ENCODE data around the gene JARID2.

Gene JARID2

DNA sequence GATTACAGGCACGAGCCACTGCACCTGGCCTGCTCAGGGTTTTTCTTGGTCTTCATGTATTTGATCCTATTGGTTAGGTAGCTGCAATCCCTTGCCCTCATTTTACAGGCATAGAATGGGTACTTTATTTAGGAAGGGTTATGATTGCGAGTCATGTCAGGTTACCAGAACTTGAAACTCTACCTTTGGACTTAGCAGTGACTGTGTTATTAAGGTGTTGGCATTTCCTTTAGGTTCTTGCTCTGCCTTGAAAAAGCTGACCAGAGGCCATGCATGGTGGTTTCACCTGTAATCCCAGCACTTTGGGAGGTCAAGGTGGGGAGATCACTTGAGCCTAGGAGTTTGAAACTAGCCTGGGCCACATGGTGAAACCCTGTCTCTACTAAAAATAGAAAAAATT is 24.5 kb downstream of the JARID2 start:
- TF ChIP-seq, protein P1, sequence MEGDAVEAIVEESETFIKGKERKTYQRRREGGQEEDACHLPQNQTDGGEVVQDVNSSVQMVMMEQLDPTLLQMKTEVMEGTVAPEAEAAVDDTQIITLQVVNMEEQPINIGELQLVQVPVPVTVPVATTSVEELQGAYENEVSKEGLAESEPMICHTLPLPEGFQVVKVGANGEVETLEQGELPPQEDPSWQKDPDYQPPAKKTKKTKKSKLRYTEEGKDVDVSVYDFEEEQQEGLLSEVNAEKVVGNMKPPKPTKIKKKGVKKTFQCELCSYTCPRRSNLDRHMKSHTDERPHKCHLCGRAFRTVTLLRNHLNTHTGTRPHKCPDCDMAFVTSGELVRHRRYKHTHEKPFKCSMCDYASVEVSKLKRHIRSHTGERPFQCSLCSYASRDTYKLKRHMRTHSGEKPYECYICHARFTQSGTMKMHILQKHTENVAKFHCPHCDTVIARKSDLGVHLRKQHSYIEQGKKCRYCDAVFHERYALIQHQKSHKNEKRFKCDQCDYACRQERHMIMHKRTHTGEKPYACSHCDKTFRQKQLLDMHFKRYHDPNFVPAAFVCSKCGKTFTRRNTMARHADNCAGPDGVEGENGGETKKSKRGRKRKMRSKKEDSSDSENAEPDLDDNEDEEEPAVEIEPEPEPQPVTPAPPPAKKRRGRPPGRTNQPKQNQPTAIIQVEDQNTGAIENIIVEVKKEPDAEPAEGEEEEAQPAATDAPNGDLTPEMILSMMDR (IDR thresholded peaks at IDR 0.05; ENCODE audit: control insufficient read depth, extremely low read depth, insufficient read depth) = no peak
- no peak overlapping the region for H3K4me3 ChIP-seq (ENCODE audit: low read depth, low read length)

DNA sequence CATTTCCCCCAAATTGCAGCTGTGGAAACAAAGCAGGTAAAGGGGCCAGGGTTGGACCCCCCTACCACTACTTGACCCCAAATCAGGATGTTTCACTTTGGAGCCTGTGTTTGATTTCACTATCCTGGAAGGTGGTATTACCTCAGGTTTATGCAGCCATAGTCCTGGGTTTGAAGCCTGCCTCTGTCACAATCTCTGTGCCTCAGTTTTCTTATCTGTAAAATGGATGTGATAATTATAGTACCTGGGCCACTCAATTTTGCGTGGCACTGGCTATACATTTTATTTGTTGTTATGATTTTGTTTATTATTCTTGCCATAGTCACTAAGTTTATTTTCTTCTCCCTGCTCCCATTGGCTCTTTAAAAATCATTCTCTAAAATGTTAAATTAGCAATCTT is 26.7 kb downstream of the JARID2 start:
- DNase-seq (ENCODE audit: low read depth) = no peak
- TF ChIP-seq, protein P1 (IDR thresholded peaks at IDR 0.05; ENCODE audit: control insufficient read depth, extremely low read depth, insufficient read depth) = no peak
- H3K4me3 ChIP-seq (ENCODE audit: low read depth, low read length) = no peak overlapping the region

More for the DNA sequence above, 24.5 kb downstream of the JARID2 start:
- no peak for DNase-seq (ENCODE audit: low read depth)

DNA sequence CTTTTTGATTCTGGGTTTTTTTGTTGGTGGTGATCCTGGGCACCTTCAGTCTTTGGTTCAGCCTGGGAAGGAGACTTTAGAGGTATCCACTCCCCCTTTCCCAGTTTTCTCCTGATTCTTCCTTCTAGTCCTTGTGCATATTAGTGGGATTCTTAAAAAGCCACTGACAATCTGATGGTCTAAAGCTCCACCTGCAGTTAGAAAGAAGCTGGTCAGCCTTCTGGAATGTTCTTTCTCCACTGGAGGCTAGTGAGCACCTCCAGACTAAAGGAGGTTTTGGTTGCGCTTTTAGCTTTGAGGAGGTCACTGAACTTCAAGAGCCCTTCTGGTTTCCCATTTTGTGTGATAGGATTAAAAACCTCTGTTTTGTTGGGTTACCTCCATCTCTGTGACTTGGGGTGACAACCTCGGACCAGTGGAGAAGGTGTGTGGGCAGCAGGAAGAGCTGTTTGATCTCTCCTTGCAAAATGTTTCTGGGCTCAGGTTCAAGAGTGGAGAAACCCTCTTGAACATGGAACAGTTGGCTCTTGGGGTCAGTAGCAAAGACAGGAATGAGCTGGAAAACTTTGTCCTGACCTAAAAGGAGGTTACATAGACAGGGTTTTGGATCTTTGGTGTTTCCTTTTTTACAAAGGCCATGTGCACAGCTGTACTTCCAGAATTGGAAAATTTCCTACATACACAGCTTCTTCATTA is 29.0 kb downstream of the JARID2 start:
- H3K4me3 ChIP-seq (ENCODE audit: low read depth, low read length) = no peak overlapping the region
- TF ChIP-seq, protein P1 (IDR thresholded peaks at IDR 0.05; ENCODE audit: control insufficient read depth, extremely low read depth, insufficient read depth) = no peak
- no peak for DNase-seq (ENCODE audit: low read depth)

DNA sequence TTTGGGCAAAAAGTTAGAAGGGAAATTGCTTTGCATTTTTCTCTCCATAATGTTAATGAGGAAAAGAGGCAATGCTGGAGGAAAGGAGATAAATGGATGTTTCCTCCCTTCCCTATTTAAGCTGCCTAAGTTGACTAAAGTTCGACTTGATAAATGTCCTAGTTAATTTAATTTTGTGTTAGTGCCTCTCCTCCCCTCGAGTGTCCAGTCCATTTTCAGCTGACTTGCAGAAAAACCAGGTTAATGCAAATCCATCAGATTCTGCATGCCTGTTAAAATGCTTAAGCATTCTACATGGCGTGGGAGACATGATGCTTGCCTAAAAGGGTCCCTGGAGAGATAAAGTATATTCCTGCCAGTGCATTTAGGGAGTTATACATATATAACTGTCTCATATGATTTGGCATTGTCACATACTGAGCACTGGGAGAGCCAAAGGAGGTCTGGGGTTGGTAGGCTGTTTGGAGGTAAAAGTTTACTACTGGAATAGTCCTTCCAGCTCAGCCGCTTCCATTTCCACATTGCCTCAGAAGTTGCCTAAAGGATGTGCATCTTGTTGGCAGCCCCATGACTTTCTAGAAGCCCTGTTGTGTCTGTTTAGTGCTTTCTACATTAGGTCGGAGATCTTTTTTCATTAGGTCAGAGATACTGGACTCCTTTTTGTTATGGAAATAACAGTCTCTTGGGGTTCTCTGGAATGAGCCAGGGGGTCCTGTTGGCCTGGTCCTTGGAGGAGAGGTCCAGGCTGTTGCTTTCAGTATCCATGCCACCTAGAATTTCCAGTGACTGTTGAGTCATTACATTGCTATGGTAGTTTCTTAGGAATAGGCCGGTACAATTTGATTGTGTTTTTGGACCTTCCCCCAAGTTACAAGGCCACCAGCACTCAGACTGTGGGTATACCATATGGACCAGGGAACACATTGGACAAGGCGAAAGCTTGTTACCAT is 30.4 kb downstream of the JARID2 start:
- TF ChIP-seq, protein P1 (IDR thresholded peaks at IDR 0.05; ENCODE audit: control insufficient read depth, extremely low read depth, insufficient read depth) = no peak
- DNase-seq (ENCODE audit: low read depth) = no peak
- no peak overlapping the region for H3K4me3 ChIP-seq (ENCODE audit: low read depth, low read length)

DNA sequence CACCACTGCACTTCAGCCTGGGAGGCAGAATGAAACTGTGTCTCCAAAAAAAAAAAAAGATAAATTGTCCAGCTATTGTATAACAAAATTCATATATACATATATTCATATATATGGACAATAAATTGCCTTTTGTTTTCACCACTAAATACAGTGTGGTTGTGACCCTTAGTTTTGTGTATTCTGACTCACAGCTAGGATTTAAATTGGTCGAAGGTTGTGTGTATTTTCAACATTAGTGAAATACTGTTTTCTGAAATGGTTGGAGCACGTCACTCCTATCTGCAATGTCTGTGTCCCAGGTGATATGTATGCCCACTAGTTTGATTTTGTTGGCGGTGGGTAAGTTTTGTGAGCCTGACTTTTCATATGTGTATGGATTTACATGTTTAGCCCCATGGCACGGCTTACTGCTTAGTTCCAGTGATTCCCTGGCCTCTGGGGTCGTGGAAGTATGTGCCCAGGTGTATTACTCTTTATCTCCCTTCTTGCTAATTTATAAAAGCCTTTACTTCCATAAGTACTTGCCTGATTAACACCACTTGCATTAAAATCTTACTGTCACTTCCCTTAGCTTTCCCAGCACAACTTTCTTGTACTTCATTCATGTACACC is 33.3 kb downstream of the JARID2 start:
- no peak overlapping the region for H3K4me3 ChIP-seq (ENCODE audit: low read depth, low read length)
- TF ChIP-seq, protein P1 (IDR thresholded peaks at IDR 0.05; ENCODE audit: control insufficient read depth, extremely low read depth, insufficient read depth) = no peak
- DNase-seq (ENCODE audit: low read depth) = no peak

DNA sequence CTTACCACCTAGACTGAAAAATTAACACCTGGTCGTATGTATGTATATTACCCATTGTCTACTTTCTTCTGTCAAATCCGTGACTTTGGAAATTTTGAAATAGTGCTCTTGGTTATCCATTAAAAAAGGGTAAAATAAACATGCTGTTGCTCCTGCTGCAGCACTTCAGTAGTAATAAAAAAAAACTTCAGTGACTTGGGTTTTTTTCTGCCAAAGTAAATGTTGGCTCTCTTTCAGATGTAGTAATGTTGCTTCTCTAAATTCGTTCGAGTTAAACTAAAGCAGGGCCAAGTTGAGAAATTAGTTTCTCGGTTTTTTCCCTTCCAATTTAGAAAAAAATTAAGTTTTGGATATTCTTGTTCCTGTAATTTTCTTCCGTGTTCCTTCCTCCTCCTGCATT is 34.2 kb downstream of the JARID2 start:
- peak overlapping the region; percentile 23; the same call in 1 of the 2 replicates for H3K4me3 ChIP-seq (ENCODE audit: low read depth, low read length)
- peak; percentile 74 for DNase-seq (ENCODE audit: low read depth)
- TF ChIP-seq, protein P1 (IDR thresholded peaks at IDR 0.05; ENCODE audit: control insufficient read depth, extremely low read depth, insufficient read depth) = no peak
